Progenitor cell of endocrine pancreas (in vitro differentiated cells): ENCODE data around the gene SPAG7. TPM values are rescaled to one million over a fixed set of nuclear protein-coding genes. Genes with fewer than 3 reads are reported as not detected.
"Not testable (repeated sequence)": the region's sequence is repeated elsewhere in the genome, so short reads cannot be mapped to it uniquely, and the experiment has no call there.

Experiments
- DNase-seq: peaks from one replicate; pipeline ENCODE4 v3.0.0; 2021; ENCODE audit warnings: low spot score; ENCODE audit not compliant: unreplicated experiment
- H3K27ac Mint-ChIP-seq: 2 replicates; pipeline ENCODE4 v1.8.0; 2021; ENCODE audit warnings: mild to moderate bottlenecking, moderate library complexity, mixed read lengths
- H3K27me3 Mint-ChIP-seq: 2 replicates; pipeline ENCODE4 v1.8.0; 2021; ENCODE audit warnings: mixed read lengths
- H3K36me3 Mint-ChIP-seq: 2 replicates; pipeline ENCODE4 v1.8.0; 2022; ENCODE audit warnings: mixed read lengths; ENCODE audit not compliant: insufficient read depth
- H3K4me1 Mint-ChIP-seq: 2 replicates; pipeline ENCODE4 v1.8.0; 2021; ENCODE audit warnings: low read depth, mixed read lengths
- H3K4me3 Mint-ChIP-seq: 2 replicates; pipeline ENCODE4 v1.8.0; 2021; ENCODE audit warnings: low read depth, mild to moderate bottlenecking, moderate library complexity, mixed read lengths
- H3K9me3 Mint-ChIP-seq: 2 replicates; pipeline ENCODE4 v1.8.0; 2021; ENCODE audit warnings: low read depth, mixed read lengths
- total RNA-seq: library from RNA; stranded (reverse); gene quantifications from 2 replicates; pipeline ENCODE4 v1.2.1, GENCODE V29; 2021
- TF ChIP-seq, protein P1 (sequence below): fragments of 200-600 bp; sonication (generic); IDR thresholded peaks from one replicate; pipeline ENCODE4 v1.5.0; 2021; ENCODE audit warnings: antibody characterized with exemption, mild to moderate bottlenecking; ENCODE audit not compliant: unreplicated experiment

SPAG7 gene
- total RNA-seq, 1 donor from 2014 or later: 71.4 TPM

DNA sequence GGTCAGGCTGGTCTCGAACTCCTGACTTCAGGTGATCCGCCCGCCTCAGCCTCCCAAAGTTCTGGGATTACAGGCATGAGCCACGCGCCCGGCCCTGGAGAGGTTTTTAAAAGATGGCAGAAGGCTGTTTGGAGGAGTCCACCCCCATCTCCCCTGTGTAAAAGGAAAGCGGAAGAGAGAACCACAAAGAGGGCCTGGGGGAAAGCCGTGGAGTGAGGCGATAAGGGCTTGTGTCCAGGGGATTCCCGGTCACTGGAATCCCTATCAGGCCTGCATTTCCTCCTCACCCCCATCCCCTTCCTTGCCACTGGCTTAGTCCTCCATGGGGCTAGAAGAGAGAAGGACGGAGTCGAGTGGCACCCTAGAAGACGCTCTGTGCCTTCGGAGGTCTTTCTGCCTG, 35.7 kb downstream of the SPAG7 start, which contains the start of gene GP1BA:
GP1BA (plus strand) TSS at position 315 of the 400 bp plus-strand sequence. CDS start 328 bp downstream, outside the sequence.
- Mint-ChIP-seq H3K4me3 (no peak within 1 kb of the TSS), H3K4me1 (no peaks in the 10 kb centered on the region), H3K36me3 (no peaks in the 10 kb centered on the region), H3K9me3 (no peaks in the 10 kb centered on the region), H3K27me3 (no peaks in the 10 kb centered on the region), H3K27ac (no peak within 1 kb of the TSS)
- DNase-seq: no peak
- TF ChIP-seq, protein P1, sequence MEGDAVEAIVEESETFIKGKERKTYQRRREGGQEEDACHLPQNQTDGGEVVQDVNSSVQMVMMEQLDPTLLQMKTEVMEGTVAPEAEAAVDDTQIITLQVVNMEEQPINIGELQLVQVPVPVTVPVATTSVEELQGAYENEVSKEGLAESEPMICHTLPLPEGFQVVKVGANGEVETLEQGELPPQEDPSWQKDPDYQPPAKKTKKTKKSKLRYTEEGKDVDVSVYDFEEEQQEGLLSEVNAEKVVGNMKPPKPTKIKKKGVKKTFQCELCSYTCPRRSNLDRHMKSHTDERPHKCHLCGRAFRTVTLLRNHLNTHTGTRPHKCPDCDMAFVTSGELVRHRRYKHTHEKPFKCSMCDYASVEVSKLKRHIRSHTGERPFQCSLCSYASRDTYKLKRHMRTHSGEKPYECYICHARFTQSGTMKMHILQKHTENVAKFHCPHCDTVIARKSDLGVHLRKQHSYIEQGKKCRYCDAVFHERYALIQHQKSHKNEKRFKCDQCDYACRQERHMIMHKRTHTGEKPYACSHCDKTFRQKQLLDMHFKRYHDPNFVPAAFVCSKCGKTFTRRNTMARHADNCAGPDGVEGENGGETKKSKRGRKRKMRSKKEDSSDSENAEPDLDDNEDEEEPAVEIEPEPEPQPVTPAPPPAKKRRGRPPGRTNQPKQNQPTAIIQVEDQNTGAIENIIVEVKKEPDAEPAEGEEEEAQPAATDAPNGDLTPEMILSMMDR: no peak

DNA sequence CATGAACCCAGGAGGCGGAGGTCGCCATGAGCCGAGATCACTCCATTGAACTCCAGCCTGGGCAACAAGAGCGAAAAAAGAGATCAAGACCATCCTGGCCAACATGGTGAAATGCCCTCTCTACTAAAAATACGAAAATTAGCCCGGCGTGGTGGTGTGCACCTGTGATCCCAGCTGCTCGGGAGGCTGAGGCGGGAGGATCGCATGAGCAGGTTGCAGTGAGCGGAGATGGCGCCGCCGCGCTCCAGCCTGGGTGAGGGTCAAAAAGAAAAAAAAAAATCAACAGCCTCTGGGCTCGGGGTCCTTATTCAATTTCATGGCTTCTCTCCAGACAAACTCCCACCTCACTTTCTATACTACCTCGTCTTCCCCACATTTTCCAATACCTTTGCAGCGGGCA, 38.7 kb downstream of the SPAG7 start:
- Mint-ChIP-seq H3K36me3 (no peaks in the 10 kb centered on the region), H3K27me3 (no peaks in the 10 kb centered on the region), H3K4me3 (no peak overlapping the region), H3K4me1 (peaks cover 3% of the 10 kb centered on the region), H3K9me3 (no peaks in the 10 kb centered on the region), H3K27ac (no peak overlapping the region)
- TF ChIP-seq, protein P1: no peak
- DNase-seq: no peak

DNA sequence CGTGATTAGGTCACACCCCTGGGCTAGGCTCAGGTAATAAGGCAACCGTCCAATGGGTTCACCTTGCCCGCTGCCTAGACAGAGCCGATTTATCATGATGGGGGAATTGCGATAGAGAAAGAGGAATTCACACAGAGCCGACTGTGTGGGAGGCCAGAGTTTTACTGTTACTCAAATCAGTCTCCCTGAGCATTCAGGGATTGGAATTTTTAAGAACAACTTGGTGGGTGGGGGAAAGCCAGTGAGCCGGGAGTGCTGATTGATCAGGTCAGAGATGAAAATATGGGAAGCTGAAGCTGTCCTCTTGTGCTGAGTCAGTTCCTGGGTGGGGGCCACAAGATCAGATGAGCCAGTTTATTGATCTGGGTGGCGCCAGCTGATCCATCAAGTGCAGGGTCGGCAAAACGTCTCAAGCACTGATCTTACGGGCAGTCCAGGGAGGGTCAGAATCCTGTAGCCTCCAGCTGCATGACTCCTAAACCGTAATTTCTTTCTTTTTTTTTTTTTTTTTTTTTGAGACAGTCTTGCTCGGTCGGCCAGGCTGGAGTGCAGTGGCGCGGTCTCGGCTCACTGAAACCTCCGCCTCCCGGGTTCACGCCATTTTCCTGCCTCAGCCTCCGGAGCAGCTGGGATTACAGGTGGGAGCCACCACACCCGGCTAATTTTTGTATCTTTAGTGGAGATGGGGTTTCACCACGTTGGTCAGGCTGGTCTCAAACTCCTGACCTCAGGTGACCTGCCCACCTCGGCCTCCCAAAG, 40.9 kb downstream of the SPAG7 start:
- not testable (repeated sequence) for H3K4me3 Mint-ChIP-seq, H3K36me3 Mint-ChIP-seq, H3K27me3 Mint-ChIP-seq, H3K4me1 Mint-ChIP-seq, DNase-seq, H3K9me3 Mint-ChIP-seq
- H3K27ac Mint-ChIP-seq: peak overlapping the region; percentile 67

DNA sequence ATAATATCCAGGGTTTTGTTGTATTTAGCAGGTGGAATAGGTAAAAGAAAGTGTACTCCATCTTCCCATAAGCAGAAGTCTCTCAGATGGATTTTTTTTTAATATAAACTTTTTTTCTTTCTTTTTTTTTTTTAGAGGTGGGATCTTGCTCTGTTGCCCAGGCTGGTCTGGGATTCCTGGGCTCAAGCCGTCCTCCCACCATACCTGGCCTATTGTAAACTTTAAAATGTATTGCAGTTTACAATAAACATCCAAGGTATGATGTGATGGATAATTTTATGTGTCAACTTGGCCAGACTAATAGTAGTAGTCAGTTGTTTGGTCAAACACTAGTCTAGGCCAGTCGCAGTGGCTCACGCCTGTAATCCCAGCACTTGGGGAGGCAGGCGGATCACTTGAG, 46.3 kb downstream of the SPAG7 start:
- Mint-ChIP-seq H3K27me3 (peaks cover 4% of the 10 kb centered on the region), H3K27ac (no peak overlapping the region), H3K9me3 (no peaks in the 10 kb centered on the region), H3K36me3 (no peaks in the 10 kb centered on the region), H3K4me1 (no peaks in the 10 kb centered on the region), H3K4me3 (no peak overlapping the region)
- TF ChIP-seq, protein P1: no peak
- no peak for DNase-seq

DNA sequence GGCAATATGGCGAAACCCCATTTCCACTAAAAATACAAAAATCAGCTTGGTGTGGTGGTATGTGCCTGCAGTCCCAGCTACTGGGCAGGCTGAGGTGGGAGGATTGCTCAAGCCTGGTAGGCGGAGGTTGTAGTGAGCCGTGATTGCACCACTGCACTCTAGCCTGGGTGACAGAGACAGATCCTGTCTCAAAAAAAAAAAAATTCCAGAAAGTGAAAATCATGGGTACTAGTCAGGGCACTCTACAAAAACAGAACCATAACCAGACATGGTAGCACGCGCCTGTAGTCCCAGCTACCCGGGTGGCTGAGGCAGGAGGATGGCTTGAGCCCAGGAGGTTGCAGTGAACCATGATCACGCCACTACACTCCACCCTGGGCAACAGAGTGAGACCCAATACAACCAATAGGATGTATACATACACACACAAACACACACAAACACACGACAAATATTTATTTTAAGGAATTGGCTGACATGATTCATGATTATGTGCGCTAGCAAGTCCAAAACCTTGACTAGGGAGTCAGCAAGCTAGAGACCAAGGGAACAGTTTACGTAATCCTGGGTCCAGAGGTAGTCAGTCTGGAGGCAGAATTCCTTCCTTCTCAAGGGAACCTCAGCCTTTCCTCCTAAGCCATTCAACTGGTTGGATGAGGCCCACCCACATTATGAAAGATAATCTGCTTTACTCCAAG, 47.1 kb downstream of the SPAG7 start:
- TF ChIP-seq, protein P1: no peak
- H3K27me3 Mint-ChIP-seq: peaks cover 4% of the 10 kb centered on the region
- no peaks in the 10 kb centered on the region for H3K36me3 Mint-ChIP-seq
- H3K4me3 Mint-ChIP-seq: no peak overlapping the region
- no peak overlapping the region for H3K27ac Mint-ChIP-seq
- no peak for DNase-seq
- H3K9me3 Mint-ChIP-seq: no peaks in the 10 kb centered on the region
- no peaks in the 10 kb centered on the region for H3K4me1 Mint-ChIP-seq
